D341Med (cell line): Measurements from ENCODE around the gene RABEP1.

ENCODE experiments used
- DNase-seq: peaks from one replicate; pipeline ENCODE4 v3.0.0; 2012; ENCODE audit warnings: low spot score

RABEP1 gene

DNA sequence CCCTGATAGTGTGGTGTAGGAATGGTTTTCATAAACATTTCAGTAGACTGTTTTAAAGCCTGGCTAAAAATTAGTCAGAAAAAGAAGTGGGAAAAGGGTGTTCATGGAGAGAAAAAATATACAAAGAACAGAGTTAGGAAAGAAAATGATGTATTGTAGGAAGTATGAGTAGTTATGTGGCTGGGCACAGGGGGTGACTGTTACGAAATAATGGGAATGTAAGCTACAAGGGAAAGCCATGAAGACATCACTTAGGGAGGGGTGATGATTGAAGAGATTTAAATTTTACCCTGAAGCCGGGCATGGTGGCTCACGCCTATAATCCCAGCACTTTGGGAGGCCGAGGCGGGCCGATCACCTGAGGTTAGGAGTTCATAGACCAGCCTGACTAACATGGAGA lies 82.1 kb downstream of the RABEP1 start:
- DNase-seq, result no peak

DNA sequence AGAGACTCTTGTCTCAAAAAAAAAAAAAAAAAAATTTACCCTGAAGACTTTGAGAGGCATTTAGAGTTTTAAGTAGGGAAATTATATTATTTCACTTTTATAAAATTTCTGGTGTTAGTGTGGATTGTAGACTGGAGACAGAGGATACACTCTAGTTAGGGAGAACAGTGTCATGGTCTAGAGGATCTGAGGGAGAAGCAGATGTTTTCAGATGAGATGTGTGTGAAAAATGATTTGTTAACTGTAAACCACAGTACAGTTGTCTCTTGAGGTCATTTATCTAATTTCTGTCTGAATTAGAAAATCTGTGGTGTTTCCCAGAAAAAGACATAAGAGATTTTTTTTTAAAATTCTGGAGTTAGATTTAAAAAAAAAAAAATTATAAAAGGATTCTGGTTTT lies 82.6 kb downstream of the RABEP1 start:
- DNase-seq, result no peak

DNA sequence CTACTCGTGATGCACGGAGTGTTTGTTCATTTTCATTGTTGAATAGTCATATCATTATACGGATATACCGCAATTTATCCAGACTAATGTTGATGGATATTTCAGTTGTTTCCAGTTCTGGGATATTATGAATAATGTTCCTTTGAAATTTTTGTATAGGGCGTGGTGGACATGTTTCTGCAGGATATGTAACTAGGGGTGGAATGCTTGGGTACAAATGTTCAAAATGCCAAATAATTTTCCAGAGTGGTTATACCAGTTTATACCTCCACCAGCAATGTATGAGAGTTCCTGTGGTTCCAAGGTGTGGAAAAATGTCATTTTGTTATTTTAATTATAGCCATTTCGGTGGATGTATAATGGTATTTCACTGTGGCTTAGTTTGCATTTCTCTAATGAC lies 83.7 kb downstream of the RABEP1 start:
- no peak for DNase-seq

DNA sequence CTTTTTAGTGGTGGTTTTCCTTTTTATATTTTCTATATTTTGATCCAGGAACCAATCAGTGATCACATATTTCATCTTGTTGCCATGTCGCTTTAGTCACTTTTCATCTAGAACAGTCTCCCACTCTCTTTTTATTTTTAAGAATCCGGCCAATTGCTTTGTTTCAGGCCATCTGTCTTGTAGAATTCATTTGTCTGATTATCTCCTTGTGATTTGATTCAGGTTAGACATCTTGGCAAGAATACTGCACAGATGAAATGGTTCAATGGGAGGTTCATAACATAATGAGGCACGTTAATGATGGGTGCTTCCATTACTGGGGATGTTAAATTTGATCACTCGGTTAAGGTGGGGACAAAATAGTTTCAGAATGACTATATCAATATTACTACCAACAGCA lies 88.3 kb downstream of the RABEP1 start:
- DNase-seq, result no peak

DNA sequence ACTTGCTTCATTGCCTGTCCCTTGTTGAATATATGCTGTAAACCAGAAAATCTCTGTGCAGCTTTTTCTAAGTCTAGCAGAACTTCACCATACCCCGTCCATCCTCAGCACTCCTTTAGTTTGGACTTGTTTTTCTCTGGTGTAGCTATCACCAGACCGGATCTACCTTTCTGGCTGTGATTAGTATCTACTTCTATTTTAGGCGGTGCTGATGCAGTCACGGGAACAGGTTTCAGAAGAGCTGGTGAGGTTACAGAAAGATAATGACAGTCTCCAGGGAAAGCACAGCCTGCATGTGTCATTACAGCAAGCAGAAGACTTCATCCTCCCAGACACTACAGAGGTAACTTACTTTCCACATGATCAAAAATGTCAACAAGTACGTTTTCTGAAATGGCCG lies 91.0 kb downstream of the RABEP1 start:
- DNase-seq, result no peak

DNA sequence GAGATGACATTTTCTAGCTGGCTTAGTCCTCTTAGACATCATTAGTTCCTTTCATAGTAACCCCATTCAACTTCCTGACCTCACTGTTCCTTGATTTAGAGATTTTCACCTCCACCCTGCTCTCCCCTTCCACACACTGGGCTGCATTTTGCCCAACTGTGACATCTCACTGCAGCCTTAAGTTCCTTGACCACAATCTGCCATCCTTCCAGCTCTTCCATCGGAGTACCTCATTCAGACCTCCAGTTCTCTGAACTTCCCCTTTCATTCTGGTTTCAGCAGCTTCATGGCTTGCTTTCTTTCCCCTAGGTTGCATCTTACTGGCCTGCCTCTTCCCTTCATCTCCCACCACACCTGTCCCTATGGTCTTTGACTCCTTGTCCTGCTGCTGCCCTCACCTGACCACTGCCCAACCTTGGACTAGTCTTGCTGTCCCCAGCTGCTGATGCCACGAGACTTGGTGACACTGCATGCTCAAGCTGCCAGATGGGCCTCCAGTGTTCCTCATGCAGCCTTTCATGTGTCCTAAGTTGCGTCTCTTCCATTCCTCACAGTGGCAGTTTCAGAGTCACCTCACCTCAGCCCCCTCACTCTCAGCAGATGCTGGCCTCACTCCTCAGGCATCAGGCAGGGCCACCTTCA lies 96.6 kb downstream of the RABEP1 start:
- no peak for DNase-seq

DNA sequence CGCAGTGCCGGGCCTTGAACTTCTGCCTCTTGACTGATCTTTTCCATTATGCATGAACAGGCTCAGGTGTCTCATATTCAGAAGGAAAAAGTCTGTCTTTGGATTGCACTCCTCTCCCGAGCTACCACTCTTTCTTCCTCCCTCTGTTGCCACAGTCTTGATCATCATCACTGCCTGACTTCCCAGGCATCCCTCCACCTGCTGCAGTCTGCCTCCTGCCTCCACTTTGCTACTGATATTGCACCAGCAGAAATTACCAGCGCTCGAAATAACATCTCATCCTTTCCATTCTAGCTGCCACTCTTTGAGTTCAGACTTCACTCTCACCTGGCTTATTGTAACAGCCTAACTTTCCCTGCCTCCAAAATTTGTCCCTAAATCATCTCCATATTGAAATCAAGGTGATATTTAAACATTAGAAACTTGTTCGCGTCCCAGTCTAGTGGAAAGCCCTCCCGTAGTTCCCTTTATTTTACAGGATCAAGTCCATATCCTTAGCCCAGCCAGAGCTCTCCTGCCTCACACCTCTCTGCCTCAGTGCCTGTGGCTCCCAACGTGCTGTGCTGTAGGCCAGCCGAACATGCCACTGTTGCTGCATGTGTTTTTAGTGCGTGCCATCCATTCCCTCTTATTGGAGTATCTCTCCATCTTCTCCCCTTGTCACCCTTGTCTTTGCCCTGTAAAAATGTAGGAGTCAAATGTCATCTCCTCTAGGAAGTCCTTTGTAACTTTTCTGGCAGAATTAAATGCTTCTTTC lies 97.4 kb downstream of the RABEP1 start:
- no peak for DNase-seq

DNA sequence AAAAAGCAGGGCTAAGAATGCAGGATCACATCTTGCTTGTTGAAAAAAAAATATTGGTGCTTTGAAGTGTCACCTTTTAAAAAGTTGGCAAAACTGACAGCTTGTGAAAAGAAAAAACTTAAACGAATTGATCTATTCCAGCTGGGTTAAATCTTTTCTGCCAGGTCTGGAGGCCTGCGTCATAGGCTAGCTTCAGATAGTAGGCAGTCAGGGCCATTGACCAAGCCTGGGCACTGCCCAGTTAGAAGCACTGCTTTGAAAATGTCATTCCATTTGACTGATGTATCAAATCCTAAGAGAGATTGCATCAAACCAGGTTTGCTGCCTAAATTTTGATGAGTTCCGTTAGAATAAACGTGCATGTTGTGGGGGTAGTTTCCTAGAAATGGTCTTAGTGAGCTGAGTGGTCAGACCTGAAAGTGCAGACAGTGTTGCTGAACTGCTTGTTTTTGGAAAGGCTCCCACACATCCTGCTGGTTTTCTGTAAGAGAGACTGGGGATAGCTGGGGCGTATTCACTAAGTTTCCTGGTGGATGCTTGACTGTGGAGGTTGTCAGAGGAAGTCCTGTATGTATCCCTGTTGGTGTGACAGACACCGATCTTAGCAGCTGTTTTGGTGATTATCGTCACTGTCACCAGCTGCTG lies 98.5 kb downstream of the RABEP1 start:
- peak; percentile 34 for DNase-seq

DNA sequence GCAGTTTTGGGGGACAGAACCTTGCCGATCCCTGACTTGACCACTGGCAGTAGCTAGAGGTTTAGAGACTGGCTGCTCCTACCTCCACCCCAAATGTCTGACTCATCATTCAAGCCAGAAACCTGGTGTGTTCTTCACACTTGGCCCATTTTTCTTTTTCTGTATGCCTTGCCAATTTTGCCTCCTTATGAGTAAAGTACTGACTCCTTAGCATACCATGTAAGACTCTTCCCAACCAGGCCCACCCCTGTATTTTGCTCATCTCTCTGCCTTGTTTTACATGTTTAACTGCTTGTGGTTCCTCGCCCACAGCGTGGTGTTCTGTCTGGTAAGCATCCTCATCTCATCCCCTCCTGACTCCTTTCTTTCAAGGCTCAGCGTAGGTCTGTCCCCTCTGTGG lies 99.5 kb downstream of the RABEP1 start:
- no peak for DNase-seq

DNA sequence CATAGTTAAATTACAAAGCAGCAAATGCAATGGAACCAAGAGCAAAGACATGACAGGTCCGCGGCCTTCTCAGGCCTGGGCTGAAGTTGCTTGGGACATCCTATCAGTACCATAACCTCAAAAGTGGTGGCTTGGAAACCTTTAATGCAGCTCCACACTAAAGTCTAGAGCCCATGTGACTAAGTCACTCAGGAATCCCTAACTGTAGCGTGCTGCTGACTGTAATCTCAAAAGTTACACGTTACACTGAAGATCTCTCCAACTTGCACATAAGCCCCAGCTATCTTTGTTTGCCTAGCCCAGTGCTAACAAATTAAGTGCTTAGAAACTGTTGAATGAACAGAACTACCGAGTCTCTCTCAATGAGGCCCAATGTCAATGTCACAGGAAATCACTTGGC lies 109.6 kb downstream of the RABEP1 start:
- no peak for DNase-seq

DNA sequence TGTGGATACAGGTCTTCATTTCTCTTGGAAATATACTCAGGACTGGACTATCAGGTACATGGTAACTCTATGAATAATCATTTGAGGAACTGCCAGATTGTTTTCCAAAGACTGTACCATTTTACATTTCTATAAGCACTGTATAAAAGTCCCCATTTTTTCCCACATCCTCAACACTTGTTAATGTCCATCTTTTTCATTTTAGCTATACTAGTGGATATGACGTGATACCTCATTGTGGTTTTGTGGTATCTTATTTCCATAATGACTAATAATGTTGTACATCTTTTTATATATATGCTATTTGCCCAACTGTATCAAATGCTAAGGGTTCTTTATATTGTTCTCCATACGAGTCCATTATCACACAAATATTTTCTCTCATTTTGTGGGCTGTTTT lies 114.5 kb downstream of the RABEP1 start:
- no peak for DNase-seq

DNA sequence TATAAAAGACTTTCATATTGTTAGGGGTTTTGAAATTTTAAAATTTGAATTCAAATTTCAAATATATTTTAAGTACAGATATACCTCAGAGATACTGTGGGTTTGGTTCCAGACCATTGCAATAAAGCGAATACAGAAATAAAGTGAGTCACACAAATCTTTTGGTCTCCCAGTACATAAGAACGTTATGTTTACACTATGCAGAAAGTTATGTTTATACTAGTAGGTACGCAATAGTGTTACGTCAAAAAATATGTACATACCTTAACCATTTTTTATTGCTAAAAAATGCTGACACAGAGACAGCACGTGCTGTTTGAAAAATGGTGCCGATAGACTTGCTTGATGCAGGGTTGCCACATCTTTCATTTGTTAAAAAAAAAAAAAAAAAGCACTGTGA lies 117.7 kb downstream of the RABEP1 start:
- DNase-seq, result no peak

DNA sequence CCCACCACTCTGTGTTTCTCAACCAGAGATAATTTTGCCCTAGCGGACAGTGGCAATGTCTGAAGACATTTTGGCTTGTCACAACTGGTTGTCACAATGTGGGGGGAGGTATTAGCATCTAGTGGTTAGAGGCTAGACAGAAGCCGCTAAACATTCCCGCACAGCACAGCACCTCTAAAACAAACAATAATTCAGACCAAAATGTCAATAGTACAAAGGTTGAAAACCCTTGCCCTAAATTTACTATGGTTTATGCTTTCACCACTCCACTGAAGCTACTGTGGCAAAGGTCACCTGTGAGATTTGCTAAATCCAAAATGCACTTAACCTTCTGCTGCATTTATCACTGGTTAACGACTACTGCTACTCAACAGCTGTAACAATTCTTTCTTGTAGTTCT lies 123.3 kb downstream of the RABEP1 start:
- no peak for DNase-seq

DNA sequence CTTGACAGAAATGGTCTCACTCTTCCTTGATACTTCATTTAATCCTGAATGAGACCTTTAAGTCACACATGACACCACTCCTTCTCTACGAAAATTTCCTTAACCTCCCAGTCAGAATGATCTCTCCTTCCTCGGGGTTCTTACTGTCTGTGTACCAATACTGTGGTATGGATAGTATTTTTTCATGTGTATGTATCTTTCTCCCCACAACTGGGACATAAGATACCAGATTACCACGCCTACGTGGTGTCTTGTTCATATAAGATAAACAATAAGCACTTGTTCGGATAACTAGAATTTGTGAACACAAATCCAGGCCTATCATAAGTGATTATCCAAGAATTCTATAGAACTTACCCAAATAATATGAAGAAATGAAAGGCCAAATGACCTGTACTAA lies 126.1 kb downstream of the RABEP1 start:
- DNase-seq, result no peak

DNA sequence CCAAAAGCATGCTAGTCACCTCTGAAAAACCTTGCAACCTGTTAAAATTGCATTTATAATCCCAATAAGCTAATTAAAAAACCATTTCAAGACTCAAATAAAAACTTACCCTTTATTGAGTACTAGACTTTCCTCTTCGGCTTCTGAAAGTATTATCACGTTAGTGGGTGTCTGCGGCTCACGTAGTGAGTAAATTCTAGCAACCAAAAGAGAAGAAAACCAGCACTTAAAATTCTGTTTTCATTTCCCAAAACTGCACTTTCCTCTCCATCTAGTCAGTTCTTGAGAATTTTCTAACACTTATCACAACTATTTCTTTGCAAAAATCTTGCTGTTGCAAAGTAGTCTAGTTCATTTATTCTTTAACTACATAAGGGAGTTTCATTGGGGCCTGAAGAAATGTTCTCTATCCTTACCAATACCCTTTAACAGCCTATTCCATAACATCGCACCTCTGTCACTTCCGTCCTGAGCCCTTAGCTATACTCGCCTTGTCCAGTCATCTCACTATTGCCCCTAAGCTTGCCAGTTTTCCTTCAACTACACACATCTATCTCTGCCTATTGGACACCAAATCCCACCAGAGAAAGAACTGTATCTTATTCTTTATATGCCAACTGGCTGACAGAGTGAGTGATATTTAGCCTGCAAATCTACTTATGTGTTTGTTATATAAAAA lies 128.6 kb downstream of the RABEP1 start:
- DNase-seq, result no peak

DNA sequence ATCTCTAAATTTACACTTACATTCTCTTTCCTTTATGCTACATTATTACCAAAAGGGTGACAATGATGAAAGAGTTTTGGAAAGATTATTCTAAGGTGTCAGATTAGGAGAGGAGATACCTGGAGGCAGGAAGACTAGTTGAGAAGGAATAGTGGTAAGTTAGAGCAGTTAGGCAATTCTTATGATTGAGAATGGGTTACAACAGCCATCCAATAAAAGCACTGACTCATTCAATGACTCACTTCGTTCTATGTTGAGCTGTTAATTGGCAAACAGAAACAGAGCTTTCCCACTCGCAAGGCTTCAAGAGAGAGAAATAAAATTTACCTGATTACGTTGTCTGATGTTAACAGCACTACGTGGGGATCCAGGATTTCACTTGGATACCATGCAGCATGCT lies 131.6 kb downstream of the RABEP1 start:
- DNase-seq, result no peak

DNA sequence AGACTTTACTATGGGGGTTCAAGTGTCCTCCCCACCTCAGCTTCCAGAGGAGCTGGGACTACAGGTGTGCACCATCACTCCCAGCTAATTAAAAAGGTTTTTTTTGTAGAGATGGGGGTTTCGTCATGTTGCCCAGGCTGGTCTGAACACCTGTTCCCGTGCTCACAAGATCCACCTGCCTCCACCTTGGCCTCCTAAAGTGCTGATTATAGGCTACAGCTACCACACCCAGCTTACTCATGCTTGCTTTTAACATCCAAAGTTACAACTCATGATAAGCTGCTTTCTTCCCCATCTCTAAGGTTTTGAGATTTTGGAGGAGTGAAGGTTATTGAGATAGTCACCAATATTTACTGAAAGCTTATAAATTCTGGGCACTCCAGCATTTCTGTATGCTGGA lies 134.8 kb downstream of the RABEP1 start:
- DNase-seq, result no peak

DNA sequence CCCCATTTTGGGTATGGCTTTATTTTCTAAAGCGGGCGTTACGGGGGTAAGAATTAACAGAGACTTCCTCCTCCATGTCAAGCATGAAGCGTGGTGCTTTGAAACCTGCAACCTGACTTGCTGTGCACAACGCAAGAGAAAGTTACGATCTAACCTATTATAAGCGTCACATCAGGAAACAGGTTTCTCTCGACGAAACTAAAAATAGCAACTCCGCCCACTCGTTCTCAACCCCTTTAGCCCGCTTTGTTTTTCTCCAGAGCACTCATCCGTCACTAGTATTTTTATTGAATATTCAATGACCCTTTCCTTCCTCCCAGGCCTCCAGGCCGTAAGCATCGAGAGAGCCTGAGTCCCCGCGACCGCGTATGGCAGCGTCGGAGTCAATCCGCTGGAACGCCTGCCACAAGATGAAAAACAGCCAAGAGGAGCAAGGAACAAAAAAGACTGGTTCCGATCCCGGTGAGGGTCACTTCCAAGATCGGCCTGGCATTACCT lies 136.8 kb downstream of the RABEP1 start:
- no peak for DNase-seq

DNA sequence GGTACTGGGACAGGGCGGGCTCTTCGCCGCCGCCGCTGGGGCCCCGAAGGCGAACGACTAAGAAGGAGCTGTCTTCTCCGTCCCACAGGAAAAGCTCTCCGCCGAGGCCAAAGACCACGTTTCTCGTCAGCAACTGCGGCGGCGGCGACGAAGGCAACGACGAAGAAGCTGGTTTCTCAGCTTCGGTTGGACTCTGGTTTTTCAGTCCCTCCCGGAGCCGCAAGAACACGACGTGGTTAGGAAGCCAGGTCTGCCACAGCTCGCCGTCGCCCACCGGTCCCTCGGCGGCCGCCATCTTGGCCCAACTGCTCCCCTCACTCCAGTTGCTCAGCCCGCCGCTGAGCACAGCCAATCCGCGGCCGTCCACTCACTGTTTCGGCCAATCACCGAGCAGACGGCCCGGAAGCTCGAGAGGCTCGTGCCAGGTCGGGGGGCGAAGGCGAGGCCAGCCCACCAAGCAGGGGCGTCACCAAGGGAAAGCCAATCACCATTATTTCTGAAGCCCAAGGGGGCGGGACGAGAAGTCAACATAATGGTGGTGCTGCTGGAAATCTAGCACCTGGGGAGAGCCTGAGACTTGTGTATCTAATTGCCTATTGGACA lies 137.4 kb downstream of the RABEP1 start, which contains the start of gene NUP88:
TSS of gene NUP88 (minus strand) at position 307 of the 603 bp plus-strand sequence. CDS start at position 295, 12 bp downstream.
- DNase-seq, result peak; percentile 92

DNA sequence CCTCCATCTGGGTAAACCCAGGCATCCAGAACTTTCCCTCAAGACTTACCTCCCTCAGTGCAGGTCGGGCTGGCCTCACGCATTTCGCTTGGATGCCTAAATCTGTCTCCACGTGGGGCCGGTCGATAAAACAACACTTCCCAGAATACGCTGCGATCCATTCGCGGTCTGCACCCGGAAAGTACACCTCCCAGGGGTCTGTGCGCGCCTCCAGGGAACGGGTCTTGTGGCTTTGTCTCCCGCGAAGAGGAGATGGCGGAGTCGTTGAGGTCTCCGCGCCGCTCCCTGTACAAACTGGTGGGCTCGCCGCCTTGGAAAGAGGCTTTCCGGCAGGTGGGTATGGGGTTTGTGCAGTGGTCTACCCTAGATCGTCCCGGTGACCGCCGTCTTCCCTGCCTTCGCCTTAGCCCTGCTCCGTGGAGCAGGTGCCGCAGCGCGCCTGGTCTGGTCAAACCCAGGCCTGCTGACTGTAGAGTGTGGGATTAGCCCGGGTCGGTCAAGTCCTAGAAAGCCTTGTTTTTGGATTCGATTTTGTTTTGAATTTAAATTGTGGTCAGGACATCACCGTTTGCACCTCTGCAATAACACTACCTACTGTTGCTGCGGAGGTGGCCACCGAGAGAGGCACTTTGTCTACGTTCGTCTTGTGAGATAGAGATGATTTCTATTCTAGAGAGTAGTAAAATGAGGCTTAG lies 138.0 kb downstream of the RABEP1 start, which contains the start of gene RPAIN:
TSS of gene RPAIN (plus strand) at position 224 of the 695 bp plus-strand sequence. CDS start at position 253, 29 bp downstream.
- peak; percentile 83 for DNase-seq

DNA sequence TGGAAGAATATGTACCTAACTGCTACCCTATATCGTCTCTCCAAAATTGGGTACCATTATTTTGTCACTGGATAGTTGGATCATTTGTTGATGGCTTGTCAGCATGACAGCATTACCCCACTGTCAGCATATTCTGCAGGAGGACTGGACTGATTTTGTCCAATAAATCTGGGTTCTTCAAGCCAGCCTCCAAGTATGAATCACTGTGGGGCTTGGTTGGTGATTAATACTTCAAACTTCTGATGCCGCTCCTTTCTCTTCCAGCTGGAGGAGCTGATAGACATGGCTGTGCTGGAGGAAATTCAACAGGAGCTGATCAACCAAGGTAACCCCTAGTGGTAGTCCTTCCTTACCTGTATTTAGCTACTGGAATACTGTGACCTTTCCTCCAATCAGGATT lies 140.4 kb downstream of the RABEP1 start:
- DNase-seq, result no peak
